Body of pancreas (tissue), 4 donors: ENCODE results near the gene ANKS1B. TPM values are rescaled to one million over a fixed set of nuclear protein-coding genes. Genes with fewer than 3 reads are reported as not detected.

Experiments
- ATAC-seq: fragments of 150-250 bp; one replicate; pipeline ENCODE4 v1.9.1; 2016
- DNase-seq, 4 donors: peaks; one replicate each; pipeline ENCODE4 v3.0.0-alpha.2; 2019
- H3K27ac ChIP-seq, 4 donors: fragments of 200-600 bp; sonication (generic); 1 replicate in 3 of 4; 2 replicates in 1 of 4; pipeline versions ENCODE4 v1.5.1 to v1.6.1; 2016 to 2019; ENCODE audit warnings: mild to moderate bottlenecking in 1 of 4, mixed read lengths in 1 of 4, moderate library complexity in 1 of 4
- H3K27me3 ChIP-seq, 2 donors: fragments of 200-600 bp; sonication (generic); one replicate each; pipeline ENCODE4 v1.6.0; 2016; ENCODE audit warnings: mild to moderate bottlenecking in 1 of 2
- H3K36me3 ChIP-seq, 2 donors: fragments of 200-600 bp; sonication (generic); replicated peaks in 1 of 2; 2 replicates each; pipeline ENCODE4 v1.5.1; 2016; ENCODE audit warnings: low read depth in 2 of 2; ENCODE audit not compliant: insufficient read depth in 1 of 2
- H3K4me1 ChIP-seq: fragments of 200-600 bp; sonication (generic); one replicate; pipeline ENCODE4 v1.6.0; 2016
- H3K4me3 ChIP-seq, 2 donors: fragments of 200-600 bp; sonication (generic); 1 replicate in 1 of 2; 2 replicates in 1 of 2; pipeline ENCODE4 v1.5.1; 2016 to 2019
- H3K9me3 ChIP-seq, 3 donors: fragments of 200-600 bp; sonication (generic); 1 replicate in 2 of 3; 2 replicates in 1 of 3; pipeline ENCODE4 v1.5.1; 2016
- CTCF ChIP-seq, 7 experiments: fragments of 450-650 bp in 4 of 7; fragments of 200-600 bp in 3 of 7; sonication (generic) in 3 of 7; IDR thresholded peaks; one replicate each; pipeline ENCODE4 v1.5.1; 2016 to 2019; ENCODE audit warnings: antibody characterized with exemption in 7 of 7
- POLR2A ChIP-seq, 3 donors: fragments of 450-650 bp; IDR thresholded peaks; one replicate each; pipeline ENCODE4 v1.6.1; 2016; ENCODE audit warnings: antibody characterized with exemption in 3 of 3, mild to moderate bottlenecking in 2 of 3
- WGBS, 2 donors: methylation state at CpG; one replicate each; pipeline ENCODE4 v1.1.5; 2017; 5-methylcytosine and 5-hydroxymethylcytosine counted together
- intact Hi-C: fragments of 100-400 bp; cut with DNase I; formaldehyde crosslinking; loops from one replicate; pipeline ENCODE4 v1.15.1; 2023
- total RNA-seq, 2 donors: library from RNA; depleted of rRNA; stranded (reverse); fragments of >200 nt; gene quantifications; one replicate each; pipeline ENCODE4 v1.1.0, GENCODE V29; 2016

ANKS1B gene
- total RNA-seq, 2 donors from 2014 or later = 2.1 to 10.2 TPM

- no peak overlapping the region for H3K4me3 ChIP-seq
- WGBS, 2 donors = 42 to 47% methylated on average over 2 of the region's 2 CpGs
- ATAC-seq (no peak), DNase-seq (no peak)
- TF ChIP-seq CTCF (IDR thresholded peaks at IDR 0.05) (no peak), POLR2A (IDR thresholded peaks at IDR 0.05) (no peak)
- no peaks in the 10 kb centered on the region for H3K36me3 ChIP-seq
- H3K27me3 ChIP-seq = no peaks in the 10 kb centered on the region
- intact Hi-C loops = no loop called here
- H3K4me1 ChIP-seq = peaks cover 3% of the 10 kb centered on the region
- no peaks in the 10 kb centered on the region for H3K9me3 ChIP-seq
- H3K27ac ChIP-seq = no peak overlapping the region
Measured at GRCh38 chr12:99152337-99152736, 832.4 kb downstream of the ANKS1B start.

GRCh38 chr12:99151744-99152143 lies 833.0 kb downstream of the ANKS1B start:
- intact Hi-C loops = no loop called here
- Histone ChIP-seq H3K4me3 (no peak overlapping the region), H3K27me3 (no peaks in the 10 kb centered on the region), H3K27ac (no peak overlapping the region), H3K36me3 (no peaks in the 10 kb centered on the region), H3K9me3 (no peaks in the 10 kb centered on the region), H3K4me1 (peaks cover 3% of the 10 kb centered on the region)
- TF ChIP-seq POLR2A (IDR thresholded peaks at IDR 0.05) (no peak), CTCF (IDR thresholded peaks at IDR 0.05) (no peak)
- no peak for DNase-seq
- no peak for ATAC-seq

GRCh38 chr12:99147130-99147529 lies 837.6 kb downstream of the ANKS1B start:
- H3K27me3 ChIP-seq = no peaks in the 10 kb centered on the region
- TF ChIP-seq CTCF (IDR thresholded peaks at IDR 0.05) (no peak), POLR2A (IDR thresholded peaks at IDR 0.05) (no peak)
- H3K4me1 ChIP-seq = no peaks in the 10 kb centered on the region
- no peak overlapping the region for H3K27ac ChIP-seq
- H3K9me3 ChIP-seq = no peaks in the 10 kb centered on the region
- no peaks in the 10 kb centered on the region for H3K36me3 ChIP-seq
- DNase-seq (no peak), ATAC-seq (no peak)
- no peak overlapping the region for H3K4me3 ChIP-seq
- intact Hi-C loops = no loop called here
- WGBS, 2 donors = 49 to 64% methylated on average over 2 of the region's 2 CpGs

- TF ChIP-seq CTCF (IDR thresholded peaks at IDR 0.05) = no peak
- no peak for TF ChIP-seq POLR2A (IDR thresholded peaks at IDR 0.05)
- Histone ChIP-seq H3K36me3 (no peaks in the 10 kb centered on the region), H3K4me3 (no peak overlapping the region), H3K9me3 (no peaks in the 10 kb centered on the region), H3K27me3 (no peaks in the 10 kb centered on the region), H3K4me1 (no peaks in the 10 kb centered on the region), H3K27ac (no peak overlapping the region)
- no peak for DNase-seq
- WGBS, 2 donors = 70 to 78% methylated on average over 5 of the region's 5 CpGs
- intact Hi-C loops = no loop called here
- ATAC-seq = no peak
Measured at GRCh38 chr12:99146730-99147129, 838.0 kb downstream of the ANKS1B start.

GRCh38 chr12:99146185-99146584 lies 838.6 kb downstream of the ANKS1B start:
- intact Hi-C loops = no loop called here
- no peak overlapping the region for H3K27ac ChIP-seq
- no peak for ATAC-seq

More at GRCh38 chr12:99146185-99146584, 838.6 kb downstream of the ANKS1B start:
- H3K4me1 ChIP-seq = no peaks in the 10 kb centered on the region
- H3K4me3 ChIP-seq = no peak overlapping the region
- no peaks in the 10 kb centered on the region for H3K36me3 ChIP-seq
- TF ChIP-seq POLR2A (IDR thresholded peaks at IDR 0.05) = no peak
- TF ChIP-seq CTCF (IDR thresholded peaks at IDR 0.05) = no peak
- DNase-seq = no peak
- H3K27me3 ChIP-seq = no peaks in the 10 kb centered on the region
- 61 to 85% methylated on average over 5 of the region's 5 CpGs for WGBS, 2 donors
- no peaks in the 10 kb centered on the region for H3K9me3 ChIP-seq
